Neural cell (in vitro differentiated cells): ENCODE data around the gene EREG. TPM values are rescaled to one million over a fixed set of nuclear protein-coding genes. Genes with fewer than 3 reads are reported as not detected.

Experiments used
- H2AFZ ChIP-seq: fragments of 200-600, 300-800 bp; sonication (generic), shearing (Covaris generic); 2 replicates; pipeline ENCODE4 v1.6.0; 2014; ENCODE audit warnings: low read depth, mild to moderate bottlenecking, antibody characterized with exemption, low read length, moderate library complexity
- H3F3A ChIP-seq: fragments of 200-600 bp; shearing (Covaris generic); 2 replicates; pipeline ENCODE4 v1.6.1; 2016; ENCODE audit warnings: mild to moderate bottlenecking, moderate library complexity, mixed read lengths, antibody characterized with exemption, low read length; ENCODE audit not compliant: insufficient read depth, poor library complexity, severe bottlenecking
- H3K27ac ChIP-seq: fragments of 200-600, 300-800 bp; sonication (generic), shearing (Covaris generic); 2 replicates; pipeline ENCODE4 v1.5.1; 2014; ENCODE audit warnings: mild to moderate bottlenecking, low read length, moderate library complexity
- H3K27me3 ChIP-seq: fragments of 300-800, 200-600 bp; sonication (generic), shearing (Covaris generic); 2 replicates; pipeline ENCODE4 v1.6.0; 2014; ENCODE audit warnings: mild to moderate bottlenecking, low read depth, low read length, moderate library complexity; ENCODE audit not compliant: insufficient read depth
- H3K36me3 ChIP-seq: fragments of 300-800, 200-600 bp; sonication (generic), shearing (Covaris generic); 2 replicates; pipeline ENCODE4 v1.5.1; 2014; ENCODE audit warnings: mild to moderate bottlenecking, antibody characterized with exemption, low read length, moderate library complexity; ENCODE audit not compliant: insufficient read depth
- H3K4me2 ChIP-seq: fragments of 300-800, 200-600 bp; sonication (generic), shearing (Covaris generic); 2 replicates; pipeline ENCODE4 v1.6.0; 2014; ENCODE audit warnings: mild to moderate bottlenecking, low read length
- H3K4me3 ChIP-seq: fragments of 300-800, 200-600 bp; sonication (generic), shearing (Covaris generic); 2 replicates; pipeline ENCODE4 v1.5.1; 2014; ENCODE audit warnings: mild to moderate bottlenecking, low read length, moderate library complexity
- H3K79me2 ChIP-seq: fragments of 200-600 bp; shearing (Covaris generic); replicated peaks from 2 replicates; pipeline ENCODE4 v1.6.0; 2014; ENCODE audit warnings: mild to moderate bottlenecking, low read length, moderate library complexity; ENCODE audit not compliant: insufficient read depth
- H3K9ac ChIP-seq: fragments of 300-800, 200-600 bp; sonication (generic), shearing (Covaris generic); 2 replicates; pipeline ENCODE4 v1.6.1; 2016; ENCODE audit warnings: mild to moderate bottlenecking, low read length, mixed read lengths
- H3K9me2 ChIP-seq: fragments of 200-600 bp; shearing (Covaris generic); 2 replicates; pipeline ENCODE4 v1.6.1; 2016; ENCODE audit warnings: mild to moderate bottlenecking, low read length, mixed read lengths; ENCODE audit not compliant: insufficient read depth
- H3K9me3 ChIP-seq: fragments of 200-600, 300-800 bp; sonication (generic), shearing (Covaris generic); 2 replicates; pipeline ENCODE4 v1.6.1; 2016; ENCODE audit warnings: mild to moderate bottlenecking, mixed run types, low read length, moderate library complexity, mixed read lengths
- H4K20me1 ChIP-seq: fragments of 200-600 bp; shearing (Covaris generic); 2 replicates; pipeline ENCODE4 v1.6.1; 2016; ENCODE audit warnings: mild to moderate bottlenecking, mixed run types; ENCODE audit not compliant: insufficient read depth
- EP300 ChIP-seq: fragments of 450-650 bp; conservative IDR thresholded peaks from 2 replicates; pipeline ENCODE4 v1.6.1; 2014; ENCODE audit warnings: antibody characterized with exemption, mild to moderate bottlenecking, moderate library complexity; ENCODE audit not compliant: poor library complexity, severe bottlenecking
- EZH2 ChIP-seq: fragments of 200-600, 300-800 bp; shearing (Covaris generic), sonication (generic); IDR thresholded peaks from 2 replicates; pipeline ENCODE4 v1.6.1; 2014; ENCODE audit warnings: antibody characterized with exemption, low read length, borderline replicate concordance, mild to moderate bottlenecking; ENCODE audit not compliant: insufficient read depth, poor library complexity, severe bottlenecking
- MXI1 ChIP-seq: fragments of 450-650 bp; conservative IDR thresholded peaks from 2 replicates; pipeline ENCODE4 v1.6.1; 2014; ENCODE audit warnings: antibody characterized with exemption, mild to moderate bottlenecking; ENCODE audit not compliant: poor library complexity, severe bottlenecking
- POLR2AphosphoS5 ChIP-seq: IDR thresholded peaks from 2 replicates; pipeline ENCODE4 v1.6.1; 2012
- RAD21 ChIP-seq: fragments of 450-650 bp; conservative IDR thresholded peaks from 2 replicates; pipeline ENCODE4 v1.6.1; 2014; ENCODE audit warnings: antibody characterized with exemption, mild to moderate bottlenecking, moderate library complexity
- SMC3 ChIP-seq: fragments of 450-650 bp; conservative IDR thresholded peaks from 2 replicates; pipeline ENCODE4 v1.6.1; 2014; ENCODE audit warnings: antibody characterized with exemption, mild to moderate bottlenecking, moderate library complexity; ENCODE audit not compliant: poor library complexity
- TAF1 ChIP-seq: IDR thresholded peaks from 2 replicates; pipeline ENCODE4 v1.6.1; 2012; ENCODE audit warnings: low read depth
- polyA plus RNA-seq: library from polyadenylated mRNA; depleted of rRNA; stranded (reverse); fragments of >200 nt; gene quantifications from 2 replicates; pipeline ENCODE4 v1.2.3, GENCODE V29; 2014
- TF ChIP-seq, protein P1 (sequence below): fragments of 450-650 bp; IDR thresholded peaks from 2 replicates; pipeline ENCODE4 v1.5.1; 2014; ENCODE audit warnings: antibody characterized with exemption, mild to moderate bottlenecking, moderate library complexity; ENCODE audit not compliant: poor library complexity, severe bottlenecking
- TF ChIP-seq, protein P2 (sequence below): IDR thresholded peaks from 2 replicates; pipeline ENCODE4 v1.6.1; 2012; ENCODE audit warnings: borderline replicate concordance

EREG gene
- polyA plus RNA-seq, 1 donor from 2014 or later: not detected

DNA sequence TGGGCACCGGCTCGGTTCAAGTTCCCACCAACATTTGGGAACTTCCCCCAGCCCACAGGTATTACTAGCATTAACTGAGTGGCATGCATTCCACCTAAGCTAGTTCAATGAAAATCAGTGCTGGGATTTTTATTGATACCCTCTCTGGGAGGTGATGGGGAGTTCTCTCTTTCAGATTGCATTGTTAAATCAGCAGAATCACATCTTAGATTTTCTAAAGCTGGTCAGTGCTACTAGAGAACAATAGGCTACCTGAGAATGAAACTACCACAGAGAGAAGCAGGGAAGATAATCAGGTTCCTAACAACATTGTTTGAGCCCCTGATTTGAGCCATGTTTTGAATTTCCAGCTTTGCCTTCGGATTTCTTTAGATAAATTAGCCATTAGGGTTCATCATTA lies 40.7 kb upstream of the EREG start:
- Histone ChIP-seq H3K4me3 (no peak overlapping the region), H3K9ac (no peak overlapping the region), H3K27me3 (no peaks in the 10 kb centered on the region), H3K4me2 (no peak overlapping the region), H3K9me3 (no peaks in the 10 kb centered on the region), H3K79me2 (no peaks in the 10 kb centered on the region), H3K36me3 (no peaks in the 10 kb centered on the region), H3K27ac (no peak overlapping the region), H3F3A (no peaks in the 10 kb centered on the region), H3K9me2 (no peaks in the 10 kb centered on the region), H2AFZ (no peak overlapping the region), H4K20me1 (no peaks in the 10 kb centered on the region)
- TF ChIP-seq SMC3: no peak
- TF ChIP-seq POLR2AphosphoS5: no peak
- no peak for TF ChIP-seq EP300
- TF ChIP-seq, protein P1, sequence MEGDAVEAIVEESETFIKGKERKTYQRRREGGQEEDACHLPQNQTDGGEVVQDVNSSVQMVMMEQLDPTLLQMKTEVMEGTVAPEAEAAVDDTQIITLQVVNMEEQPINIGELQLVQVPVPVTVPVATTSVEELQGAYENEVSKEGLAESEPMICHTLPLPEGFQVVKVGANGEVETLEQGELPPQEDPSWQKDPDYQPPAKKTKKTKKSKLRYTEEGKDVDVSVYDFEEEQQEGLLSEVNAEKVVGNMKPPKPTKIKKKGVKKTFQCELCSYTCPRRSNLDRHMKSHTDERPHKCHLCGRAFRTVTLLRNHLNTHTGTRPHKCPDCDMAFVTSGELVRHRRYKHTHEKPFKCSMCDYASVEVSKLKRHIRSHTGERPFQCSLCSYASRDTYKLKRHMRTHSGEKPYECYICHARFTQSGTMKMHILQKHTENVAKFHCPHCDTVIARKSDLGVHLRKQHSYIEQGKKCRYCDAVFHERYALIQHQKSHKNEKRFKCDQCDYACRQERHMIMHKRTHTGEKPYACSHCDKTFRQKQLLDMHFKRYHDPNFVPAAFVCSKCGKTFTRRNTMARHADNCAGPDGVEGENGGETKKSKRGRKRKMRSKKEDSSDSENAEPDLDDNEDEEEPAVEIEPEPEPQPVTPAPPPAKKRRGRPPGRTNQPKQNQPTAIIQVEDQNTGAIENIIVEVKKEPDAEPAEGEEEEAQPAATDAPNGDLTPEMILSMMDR: no peak
- no peak for TF ChIP-seq EZH2
- TF ChIP-seq, protein P2, sequence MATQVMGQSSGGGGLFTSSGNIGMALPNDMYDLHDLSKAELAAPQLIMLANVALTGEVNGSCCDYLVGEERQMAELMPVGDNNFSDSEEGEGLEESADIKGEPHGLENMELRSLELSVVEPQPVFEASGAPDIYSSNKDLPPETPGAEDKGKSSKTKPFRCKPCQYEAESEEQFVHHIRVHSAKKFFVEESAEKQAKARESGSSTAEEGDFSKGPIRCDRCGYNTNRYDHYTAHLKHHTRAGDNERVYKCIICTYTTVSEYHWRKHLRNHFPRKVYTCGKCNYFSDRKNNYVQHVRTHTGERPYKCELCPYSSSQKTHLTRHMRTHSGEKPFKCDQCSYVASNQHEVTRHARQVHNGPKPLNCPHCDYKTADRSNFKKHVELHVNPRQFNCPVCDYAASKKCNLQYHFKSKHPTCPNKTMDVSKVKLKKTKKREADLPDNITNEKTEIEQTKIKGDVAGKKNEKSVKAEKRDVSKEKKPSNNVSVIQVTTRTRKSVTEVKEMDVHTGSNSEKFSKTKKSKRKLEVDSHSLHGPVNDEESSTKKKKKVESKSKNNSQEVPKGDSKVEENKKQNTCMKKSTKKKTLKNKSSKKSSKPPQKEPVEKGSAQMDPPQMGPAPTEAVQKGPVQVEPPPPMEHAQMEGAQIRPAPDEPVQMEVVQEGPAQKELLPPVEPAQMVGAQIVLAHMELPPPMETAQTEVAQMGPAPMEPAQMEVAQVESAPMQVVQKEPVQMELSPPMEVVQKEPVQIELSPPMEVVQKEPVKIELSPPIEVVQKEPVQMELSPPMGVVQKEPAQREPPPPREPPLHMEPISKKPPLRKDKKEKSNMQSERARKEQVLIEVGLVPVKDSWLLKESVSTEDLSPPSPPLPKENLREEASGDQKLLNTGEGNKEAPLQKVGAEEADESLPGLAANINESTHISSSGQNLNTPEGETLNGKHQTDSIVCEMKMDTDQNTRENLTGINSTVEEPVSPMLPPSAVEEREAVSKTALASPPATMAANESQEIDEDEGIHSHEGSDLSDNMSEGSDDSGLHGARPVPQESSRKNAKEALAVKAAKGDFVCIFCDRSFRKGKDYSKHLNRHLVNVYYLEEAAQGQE: no peak
- no peak for TF ChIP-seq RAD21
- no peak for TF ChIP-seq MXI1
- TF ChIP-seq TAF1: no peak

DNA sequence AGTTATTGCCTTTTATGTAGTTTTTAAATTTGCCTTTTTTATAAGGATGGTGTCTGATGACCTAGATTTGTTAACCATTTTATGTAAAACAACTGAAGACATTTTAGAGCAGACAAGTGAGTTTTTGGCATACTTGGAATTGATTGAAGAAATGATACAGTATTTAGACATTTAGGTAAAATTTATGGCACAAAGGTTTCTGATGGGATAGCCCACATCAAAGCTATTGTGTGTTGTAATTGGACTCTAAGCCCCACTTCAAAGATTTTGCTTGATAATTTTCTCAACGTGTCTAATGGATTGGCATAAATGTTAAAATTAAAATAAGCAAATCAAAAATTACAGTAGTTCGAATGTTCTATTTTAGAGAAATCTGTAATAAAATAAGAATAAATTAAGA lies 39.1 kb upstream of the EREG start:
- Histone ChIP-seq H3K27ac (no peak overlapping the region), H3K9me3 (no peaks in the 10 kb centered on the region), H3K4me3 (no peak overlapping the region), H3K4me2 (no peak overlapping the region), H3K9me2 (no peaks in the 10 kb centered on the region), H2AFZ (no peak overlapping the region), H3K79me2 (no peaks in the 10 kb centered on the region), H3K36me3 (no peaks in the 10 kb centered on the region), H4K20me1 (no peaks in the 10 kb centered on the region), H3F3A (no peaks in the 10 kb centered on the region), H3K27me3 (no peaks in the 10 kb centered on the region), H3K9ac (no peak overlapping the region)
- TF ChIP-seq POLR2AphosphoS5: no peak

DNA sequence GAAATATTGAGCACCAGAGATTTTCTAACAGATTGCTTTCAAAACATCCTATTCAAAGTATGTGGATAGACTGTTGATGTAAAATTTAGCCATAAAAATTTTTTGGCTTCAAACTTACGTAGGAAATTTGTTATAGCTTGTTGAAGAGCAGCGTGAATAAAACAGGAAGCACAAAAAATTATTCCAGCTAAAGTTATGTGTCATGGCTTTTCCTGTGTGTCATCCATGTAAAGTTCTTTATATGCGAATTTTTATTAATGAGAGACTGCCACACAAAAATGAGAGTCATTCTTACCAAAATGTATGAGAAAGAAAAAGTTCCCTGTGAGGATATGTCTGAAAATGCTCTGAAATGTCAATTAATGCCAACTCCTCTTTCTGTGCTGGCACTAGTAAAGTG lies 37.2 kb upstream of the EREG start:
- Histone ChIP-seq H4K20me1 (no peaks in the 10 kb centered on the region), H3K9ac (no peak overlapping the region), H3K9me3 (no peaks in the 10 kb centered on the region), H3K79me2 (no peaks in the 10 kb centered on the region), H3K27me3 (no peaks in the 10 kb centered on the region), H3K36me3 (no peaks in the 10 kb centered on the region), H3K4me2 (no peak overlapping the region), H2AFZ (no peak overlapping the region), H3F3A (no peaks in the 10 kb centered on the region), H3K9me2 (no peaks in the 10 kb centered on the region), H3K4me3 (no peak overlapping the region), H3K27ac (no peak overlapping the region)
- TF ChIP-seq TAF1 (no peak), EP300 (no peak), EZH2 (no peak), RAD21 (no peak), POLR2AphosphoS5 (no peak), MXI1 (no peak), SMC3 (no peak)
- TF ChIP-seq, protein P2: no peak
- TF ChIP-seq, protein P1: no peak
